ENCODE data around the gene SLC25A12. TPM values are rescaled to one million over a fixed set of nuclear protein-coding genes. Genes with fewer than 3 reads are reported as not detected.
"Not testable (repeated sequence)": the region's sequence is repeated elsewhere in the genome, so short reads cannot be mapped to it uniquely, and the experiment has no call there.

The SLC25A12 gene
- total and polyA plus RNA-seq, 7 donors: 12.0 to 77.8 (median 53.5) TPM

DNA sequence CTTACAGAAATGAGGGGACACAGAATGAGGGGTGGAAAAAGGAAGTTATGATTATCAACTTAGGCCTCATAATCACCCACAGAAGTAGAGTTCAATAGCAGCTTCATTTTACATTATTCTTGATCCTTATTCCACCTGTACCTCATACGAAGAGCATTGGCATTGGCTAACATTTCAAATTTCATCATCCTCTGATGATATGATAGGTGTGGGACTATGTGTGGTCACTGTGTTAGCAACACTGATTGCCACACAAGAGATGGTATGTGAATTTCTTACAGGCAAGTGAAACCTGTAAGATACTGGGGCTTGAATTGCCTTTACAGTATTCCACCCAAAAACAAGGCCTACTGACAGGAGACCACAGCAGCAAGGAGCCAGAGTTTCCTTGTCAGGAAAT is 14.2 kb upstream of the SLC25A12 start:
- no peak overlapping the region for H3K4me3 ChIP-seq
- H3K4me1 ChIP-seq: no peaks in the 10 kb centered on the region
- no peak for DNase-seq
- no peak overlapping the region for H3K27ac ChIP-seq
- no peaks in the 10 kb centered on the region for H3K9me3 ChIP-seq
- WGBS, 2 donors: 88 to 97% methylated on average over 1 of the region's 1 CpG
- no peak for TF ChIP-seq POLR2AphosphoS5 (IDR thresholded peaks at IDR 0.05)
- TF ChIP-seq POLR2A (IDR thresholded peaks at IDR 0.05): no peak
- TF ChIP-seq, protein P1, sequence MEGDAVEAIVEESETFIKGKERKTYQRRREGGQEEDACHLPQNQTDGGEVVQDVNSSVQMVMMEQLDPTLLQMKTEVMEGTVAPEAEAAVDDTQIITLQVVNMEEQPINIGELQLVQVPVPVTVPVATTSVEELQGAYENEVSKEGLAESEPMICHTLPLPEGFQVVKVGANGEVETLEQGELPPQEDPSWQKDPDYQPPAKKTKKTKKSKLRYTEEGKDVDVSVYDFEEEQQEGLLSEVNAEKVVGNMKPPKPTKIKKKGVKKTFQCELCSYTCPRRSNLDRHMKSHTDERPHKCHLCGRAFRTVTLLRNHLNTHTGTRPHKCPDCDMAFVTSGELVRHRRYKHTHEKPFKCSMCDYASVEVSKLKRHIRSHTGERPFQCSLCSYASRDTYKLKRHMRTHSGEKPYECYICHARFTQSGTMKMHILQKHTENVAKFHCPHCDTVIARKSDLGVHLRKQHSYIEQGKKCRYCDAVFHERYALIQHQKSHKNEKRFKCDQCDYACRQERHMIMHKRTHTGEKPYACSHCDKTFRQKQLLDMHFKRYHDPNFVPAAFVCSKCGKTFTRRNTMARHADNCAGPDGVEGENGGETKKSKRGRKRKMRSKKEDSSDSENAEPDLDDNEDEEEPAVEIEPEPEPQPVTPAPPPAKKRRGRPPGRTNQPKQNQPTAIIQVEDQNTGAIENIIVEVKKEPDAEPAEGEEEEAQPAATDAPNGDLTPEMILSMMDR (IDR thresholded peaks at IDR 0.05): no peak
- no peak for TF ChIP-seq EP300 (IDR thresholded peaks at IDR 0.05)
- H3K27me3 ChIP-seq: no peaks in the 10 kb centered on the region
- H3K36me3 ChIP-seq: no peaks in the 10 kb centered on the region
- intact Hi-C loops (cut with DNase I): no loop called here

DNA sequence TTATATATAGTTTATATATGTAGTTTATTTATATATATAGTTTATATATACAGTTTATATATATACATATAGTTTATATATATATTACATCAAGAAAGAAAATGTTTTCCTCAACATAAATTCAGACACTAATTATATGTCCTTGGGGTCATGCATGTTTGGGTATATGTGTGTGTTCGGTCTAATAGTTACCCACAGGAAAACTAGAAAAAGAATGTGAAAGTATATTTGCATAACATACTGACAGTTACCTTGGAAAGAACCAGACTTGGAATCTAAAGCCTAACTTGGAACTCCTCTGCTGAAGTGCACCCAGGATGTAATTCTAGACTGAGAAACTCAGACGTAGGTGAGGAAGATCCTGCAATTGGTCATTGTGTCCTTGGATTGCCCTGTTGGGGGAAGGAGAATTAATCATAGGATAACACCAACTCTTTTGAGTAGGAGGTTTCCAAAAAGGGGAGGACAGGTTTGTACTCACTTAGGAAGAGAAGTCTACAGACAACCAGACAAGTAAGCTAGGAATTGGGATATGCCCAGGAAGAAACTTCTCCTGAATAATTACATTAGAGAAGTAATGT is 8.9 kb upstream of the SLC25A12 start:
- intact Hi-C loops (cut with DNase I): no loop called here
- Histone ChIP-seq H3K4me3 (no peak overlapping the region), H3K36me3 (no peaks in the 10 kb centered on the region), H3K27me3 (no peaks in the 10 kb centered on the region), H3K9me3 (no peaks in the 10 kb centered on the region), H3K4me1 (no peaks in the 10 kb centered on the region), H3K27ac (no peak overlapping the region)
- WGBS, 2 donors: 55 to 65% methylated on average over 2 of the region's 2 CpGs
- DNase-seq: no peak
- no peak for TF ChIP-seq EP300 (IDR thresholded peaks at IDR 0.05)
- TF ChIP-seq, protein P1 (IDR thresholded peaks at IDR 0.05): no peak
- no peak for TF ChIP-seq POLR2A (IDR thresholded peaks at IDR 0.05)
- TF ChIP-seq POLR2AphosphoS5 (IDR thresholded peaks at IDR 0.05): no peak

DNA sequence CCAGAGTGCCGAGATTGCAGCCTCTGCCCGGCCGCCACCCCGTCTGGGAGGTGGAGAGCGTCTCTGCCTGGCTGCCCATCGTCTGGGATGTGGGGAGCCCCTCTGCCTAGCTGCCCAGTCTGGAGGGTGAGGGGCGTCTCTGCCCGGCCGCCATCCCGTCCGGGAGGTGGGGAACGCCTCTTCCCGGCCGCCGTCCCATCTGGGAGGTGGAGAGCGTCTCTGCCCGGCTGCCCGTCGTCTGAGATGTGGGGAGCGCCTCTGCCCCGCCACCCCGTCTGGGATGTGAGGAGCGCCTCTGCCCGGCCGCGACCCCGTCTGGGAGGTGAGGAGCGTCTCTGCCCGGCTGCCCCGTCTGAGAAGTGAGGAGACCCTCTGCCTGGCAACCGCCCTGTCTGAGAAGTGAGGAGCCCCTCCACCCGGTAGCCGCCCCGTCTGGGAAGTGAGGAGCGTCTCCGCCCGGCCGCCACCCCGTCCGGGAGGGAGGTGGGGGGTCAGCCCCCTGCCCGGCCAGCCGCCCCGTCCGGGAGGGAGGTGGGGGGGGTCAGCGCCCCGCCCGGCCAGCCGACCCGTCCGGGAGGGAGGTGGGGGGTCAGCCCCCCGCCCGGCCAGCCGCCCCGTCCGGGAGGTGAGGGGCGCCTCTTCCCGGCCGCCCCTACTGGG is 5.7 kb upstream of the SLC25A12 start:
- not testable (repeated sequence) for H3K27me3 ChIP-seq, H3K4me3 ChIP-seq, DNase-seq, H3K4me1 ChIP-seq, H3K36me3 ChIP-seq, H3K9me3 ChIP-seq, H3K27ac ChIP-seq
- intact Hi-C loops (cut with DNase I): loop anchor here (10.0 kb wide), 1 partner anchor 185 kb away; the partner anchor contains the start of gene DLX1
- 96% methylated on average over 57 to 58 of the region's 58 CpGs for WGBS, 2 donors

DNA sequence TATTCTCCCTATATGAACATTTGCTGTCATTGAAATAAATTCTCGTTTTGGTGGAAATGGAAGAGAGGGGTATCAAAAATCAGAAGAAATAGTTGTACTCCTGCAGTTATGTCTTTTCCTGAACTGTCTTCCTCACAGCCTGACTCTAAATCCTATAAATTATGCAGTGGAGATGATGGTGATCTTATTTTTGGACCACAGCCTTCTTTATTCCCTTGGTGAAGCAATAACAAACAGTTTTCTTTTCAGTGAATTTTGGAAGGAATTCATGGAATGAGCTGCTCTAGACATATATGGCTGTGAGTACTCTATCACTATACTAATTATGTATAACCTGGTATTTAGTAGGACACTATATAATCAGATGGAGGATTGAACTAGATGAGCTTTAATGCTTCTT is 1.7 kb upstream of the SLC25A12 start:
- 82 to 91% methylated on average over 1 of the region's 1 CpG for WGBS, 2 donors
- DNase-seq: no peak
- Histone ChIP-seq H3K27ac (peak overlapping the region in 1 of 4 donors; percentile 82), H3K27me3 (no peaks in the 10 kb centered on the region), H3K9me3 (no peaks in the 10 kb centered on the region), H3K4me3 (no peak overlapping the region), H3K4me1 (peaks cover 0 to 22% (median 11%) of the 10 kb centered on the region in 4 donors), H3K36me3 (no peaks in the 10 kb centered on the region)
- TF ChIP-seq EP300 (IDR thresholded peaks at IDR 0.05): no peak
- TF ChIP-seq POLR2A (IDR thresholded peaks at IDR 0.05): no peak
- TF ChIP-seq POLR2AphosphoS5 (IDR thresholded peaks at IDR 0.05): no peak
- TF ChIP-seq, protein P1 (IDR thresholded peaks at IDR 0.05): no peak
- intact Hi-C loops (cut with DNase I): loop anchor here (2.0 to 10.0 kb wide), 2 partner anchors 27 to 189 kb away; partner anchors contain the start of genes DLX1 and HAT1

DNA sequence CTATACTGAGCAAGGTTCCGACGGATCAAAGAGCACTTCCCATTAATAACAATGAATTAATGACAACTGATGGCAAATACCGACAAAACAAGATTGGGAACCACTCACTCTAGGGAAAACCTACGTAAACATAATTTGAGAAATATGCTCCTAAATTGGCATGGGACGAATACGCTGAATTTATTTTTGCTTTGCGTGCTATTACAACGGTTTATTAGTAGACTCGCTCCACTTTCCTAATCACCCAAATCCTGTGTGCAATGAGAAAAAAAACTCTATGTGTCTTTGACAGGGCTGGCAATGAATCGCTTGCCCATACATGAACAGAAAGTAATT is 536 bp upstream of the SLC25A12 start:
- intact Hi-C loops (cut with DNase I): loop anchor here (2.0 to 10.0 kb wide), 3 partner anchors 28 to 190 kb away; partner anchors contain the start of genes DLX1 and HAT1

More for the DNA sequence above, 536 bp upstream of the SLC25A12 start:
- no peaks in the 10 kb centered on the region for H3K36me3 ChIP-seq
- no peaks in the 10 kb centered on the region for H3K27me3 ChIP-seq
- no peak for DNase-seq
- WGBS, 2 donors: 21 to 50% methylated on average over 10 of the region's 10 CpGs
- peak overlapping the region; percentile 82 to 85 (median 82) for H3K27ac ChIP-seq
- H3K4me1 ChIP-seq: peaks cover 0 to 34% (median 11%) of the 10 kb centered on the region in 4 donors
- H3K4me3 ChIP-seq: peak overlapping the region; percentile 76 to 90 (median 82)
- H3K9me3 ChIP-seq: no peaks in the 10 kb centered on the region
- TF ChIP-seq POLR2A (IDR thresholded peaks at IDR 0.05) (no peak), POLR2AphosphoS5 (IDR thresholded peaks at IDR 0.05) (no peak), EP300 (IDR thresholded peaks at IDR 0.05) (no peak)
- TF ChIP-seq, protein P1 (IDR thresholded peaks at IDR 0.05): no peak

Data from sigmoid colon (tissue), 7 donors.